H1 (cell line): ENCODE results near the gene MRPS34. TPM values are rescaled to one million over a fixed set of nuclear protein-coding genes. Genes with fewer than 3 reads are reported as not detected.

Source experiments
- CTCF ChIA-PET: fragments of 300-600 bp; sonication (Branson Sonifier 250); formaldehyde crosslinking; loops from one replicate; lab custom pipeline; 2021; ENCODE audit not compliant: partially characterized antibody; lab: Charles Lee
- POLR2A ChIA-PET: fragments of 300-600 bp; sonication (Branson Sonifier 250); formaldehyde crosslinking; loops from one replicate; lab custom pipeline; 2021; ENCODE audit warnings: inconsistent platforms; ENCODE audit not compliant: partially characterized antibody; lab: Charles Lee
- DNase-seq, 2 experiments: peaks; one replicate each; pipeline versions ENCODE4 v3.0.0 to v3.0.0-alpha.2; 2010 to 2022; ENCODE audit warnings: low spot score in 2 of 2, low read depth in 1 of 2, mixed read lengths in 1 of 2
- FAIRE-seq: peaks from 2 replicates; lab custom pipeline; 2011; peaks lifted over from hg19 to GRCh38; lab: Jason Lieb, UNC
- H2AFZ ChIP-seq: 2 replicates; pipeline ENCODE4 v1.8.1; 2012; ENCODE audit warnings: low read length, inconsistent platforms
- H2AK5ac ChIP-seq: 2 replicates; pipeline ENCODE4 v1.6.1; 2013; ENCODE audit warnings: low read depth, low read length
- H2BK120ac ChIP-seq: replicated peaks from 2 replicates; pipeline ENCODE3; 2013; ENCODE audit warnings: low read depth, low read length, inconsistent platforms
- H2BK12ac ChIP-seq: 2 replicates; pipeline ENCODE4 v1.6.1; 2013; ENCODE audit warnings: low read depth, low read length
- H2BK15ac ChIP-seq: 2 replicates; pipeline ENCODE4 v1.6.1; 2013; ENCODE audit warnings: low read length
- H2BK20ac ChIP-seq: 2 replicates; pipeline ENCODE4 v1.6.1; 2013; ENCODE audit warnings: low read length
- H2BK5ac ChIP-seq: 2 replicates; pipeline ENCODE4 v1.6.1; 2013; ENCODE audit warnings: low read depth, low read length
- H3K14ac ChIP-seq: 2 replicates; pipeline ENCODE4 v1.6.1; 2013; ENCODE audit warnings: inconsistent platforms; ENCODE audit not compliant: insufficient read length
- H3K18ac ChIP-seq: 2 replicates; pipeline ENCODE4 v1.6.1; 2013; ENCODE audit warnings: low read length; ENCODE audit errors: extremely low read depth
- H3K23ac ChIP-seq: 2 replicates; pipeline ENCODE4 v1.6.1; 2013; ENCODE audit warnings: inconsistent platforms; ENCODE audit not compliant: insufficient read length
- H3K23me2 ChIP-seq: 2 replicates; pipeline ENCODE4 v1.6.1; 2013; ENCODE audit warnings: low read depth, low read length
- H3K27ac ChIP-seq: 2 replicates; pipeline ENCODE4 v1.6.1; 2011; ENCODE audit warnings: low read depth, low read length, inconsistent platforms
- H3K27me3 ChIP-seq, 4 experiments: replicated peaks in 1 of 4; 1 replicate in 1 of 4; 2 replicates in 3 of 4; pipeline versions ENCODE4 v1.6.1 to v1.8.1; 2011 to 2013; ENCODE audit warnings: low read length in 3 of 4, mild to moderate bottlenecking in 3 of 4, inconsistent platforms in 2 of 4, mixed read lengths in 2 of 4, moderate library complexity in 1 of 4; ENCODE audit not compliant: control insufficient read depth in 3 of 4, insufficient read depth in 3 of 4; ENCODE audit errors: extremely low read depth in 1 of 4
- H3K36me3 ChIP-seq, 4 experiments: 2 replicates each; pipeline versions ENCODE4 v1.6.1 to v1.8.1; 2011 to 2013; ENCODE audit warnings: mild to moderate bottlenecking in 4 of 4, low read length in 3 of 4, moderate library complexity in 2 of 4, control low read depth in 1 of 4, inconsistent platforms in 1 of 4; ENCODE audit not compliant: insufficient read depth in 4 of 4, control insufficient read depth in 2 of 4
- H3K4ac ChIP-seq: replicated peaks from 2 replicates; pipeline ENCODE3; 2013; ENCODE audit warnings: low read length, low read depth, mixed read lengths, inconsistent platforms; ENCODE audit not compliant: insufficient read length
- H3K4me1 ChIP-seq, 4 experiments: replicated peaks in 1 of 4; 1 replicate in 1 of 4; 2 replicates in 3 of 4; pipeline versions ENCODE4 v1.6.1 to v1.8.1; 2011 to 2013; ENCODE audit warnings: low read length in 3 of 4, inconsistent platforms in 2 of 4, mixed read lengths in 1 of 4; ENCODE audit not compliant: insufficient read depth in 4 of 4, control insufficient read depth in 3 of 4
- H3K4me2 ChIP-seq, 2 experiments: 2 replicates each; pipeline versions ENCODE4 v1.6.1 to v1.8.1; 2011 to 2013; ENCODE audit warnings: low read depth in 2 of 2, low read length in 2 of 2, control low read depth in 1 of 2, inconsistent platforms in 1 of 2, mild to moderate bottlenecking in 1 of 2; ENCODE audit not compliant: insufficient read depth in 1 of 2
- H3K4me3 ChIP-seq, 4 experiments: fragments of 200-600, 300-600 bp in 1 of 4; sonication (generic), shearing (Covaris generic), sonication (Bioruptor Twin) in 1 of 4; 2 replicates each; pipeline versions ENCODE4 v1.5.1 to v1.8.1; 2011 to 2016; ENCODE audit warnings: low read length in 4 of 4, low read depth in 3 of 4, control low read depth in 2 of 4, inconsistent platforms in 2 of 4, mild to moderate bottlenecking in 2 of 4, mixed read lengths in 1 of 4, moderate library complexity in 1 of 4; ENCODE audit not compliant: insufficient read depth in 2 of 4; ENCODE audit errors: extremely low read depth in 1 of 4
- H3K56ac ChIP-seq: replicated peaks from 2 replicates; pipeline ENCODE3; 2013; ENCODE audit warnings: low read depth, mild to moderate bottlenecking, mixed read lengths, low read length, inconsistent platforms; ENCODE audit not compliant: insufficient read length
- H3K79me1 ChIP-seq: 2 replicates; pipeline ENCODE4 v1.6.1; 2013; ENCODE audit warnings: low read depth, low read length, control low read depth
- H3K79me2 ChIP-seq, 2 experiments: 2 replicates each; pipeline versions ENCODE4 v1.6.1 to v1.8.1; 2012 to 2013; ENCODE audit warnings: low read length in 2 of 2, mild to moderate bottlenecking in 2 of 2, inconsistent platforms in 1 of 2; ENCODE audit not compliant: insufficient read depth in 2 of 2, control insufficient read depth in 1 of 2
- H3K9ac ChIP-seq, 4 experiments: replicated peaks in 1 of 4; 1 replicate in 1 of 4; 2 replicates in 3 of 4; pipeline versions ENCODE4 v1.6.1 to v1.8.1; 2011 to 2013; ENCODE audit warnings: low read depth in 3 of 4, low read length in 3 of 4, control low read depth in 2 of 4, mild to moderate bottlenecking in 2 of 4, moderate library complexity in 2 of 4, inconsistent platforms in 1 of 4; ENCODE audit errors: extremely low read depth in 1 of 4
- H3K9me3 ChIP-seq, 2 experiments: 2 replicates each; pipeline versions ENCODE4 v1.6.1 to v1.8.1; 2012 to 2013; ENCODE audit warnings: mild to moderate bottlenecking in 2 of 2, moderate library complexity in 2 of 2, control low read depth in 1 of 2, inconsistent platforms in 1 of 2, low read depth in 1 of 2, low read length in 1 of 2, mixed read lengths in 1 of 2; ENCODE audit not compliant: insufficient read depth in 2 of 2
- H4K20me1 ChIP-seq, 2 experiments: replicated peaks in 1 of 2; 2 replicates each; pipeline versions ENCODE3 to v1.8.1; 2011 to 2013; ENCODE audit warnings: inconsistent platforms in 2 of 2, low read length in 2 of 2, mild to moderate bottlenecking in 1 of 2; ENCODE audit not compliant: insufficient read depth in 2 of 2, control insufficient read depth in 1 of 2
- H4K5ac ChIP-seq: 2 replicates; pipeline ENCODE4 v1.6.1; 2013; ENCODE audit warnings: low read length, low read depth, mixed read lengths, inconsistent platforms; ENCODE audit not compliant: insufficient read length
- H4K8ac ChIP-seq: 2 replicates; pipeline ENCODE4 v1.8.0; 2013; ENCODE audit warnings: mild to moderate bottlenecking, moderate library complexity, low read length, inconsistent platforms; ENCODE audit not compliant: insufficient read depth; ENCODE audit errors: extremely low read depth
- H4K91ac ChIP-seq: replicated peaks from 2 replicates; pipeline ENCODE3; 2013; ENCODE audit warnings: low read length, mixed read lengths, inconsistent platforms; ENCODE audit not compliant: insufficient read length
- BACH1 ChIP-seq: IDR thresholded peaks from 2 replicates; pipeline ENCODE4 v1.6.1; 2012; ENCODE audit warnings: low read length, improper control_type of control experiment
- CBX8 ChIP-seq: fragments of 300-800, 300-1000 bp; sonication (generic); IDR thresholded peaks from 2 replicates; pipeline ENCODE4 v1.7.1; 2016; ENCODE audit warnings: low read depth, low read length, borderline replicate concordance
- E2F6 ChIP-seq: IDR thresholded peaks from 2 replicates; pipeline ENCODE4 v1.6.1; 2012; ENCODE audit warnings: inconsistent platforms
- JUN ChIP-seq: IDR thresholded peaks from 2 replicates; pipeline ENCODE4 v1.6.1; 2011; ENCODE audit warnings: low read depth, mild to moderate bottlenecking, improper control_type of control experiment, low read length
- NANOG ChIP-seq: IDR thresholded peaks from 2 replicates; pipeline ENCODE4 v1.6.1; 2011; ENCODE audit warnings: low read length, low read depth, mild to moderate bottlenecking, inconsistent platforms; ENCODE audit not compliant: insufficient read depth, poor library complexity, severe bottlenecking
- TAF1 ChIP-seq: IDR thresholded peaks from 2 replicates; pipeline ENCODE4 v1.6.1; 2011; ENCODE audit warnings: mild to moderate bottlenecking, low read depth, low read length
- WGBS, 2 experiments: shearing (Covaris generic) in 1 of 2; methylation state at CpG; one replicate each; pipeline versions ENCODE4 v1.1.6 to v1.1.7; 2013 to 2015; ENCODE audit warnings: low lambda C conversion rate in 2 of 2, mixed read lengths in 2 of 2, inconsistent platforms in 1 of 2, low coverage in 1 of 2, missing lambda C conversion rate in 1 of 2; ENCODE audit not compliant: insufficient replicate concordance in 2 of 2, insufficient coverage in 1 of 2, insufficient read length in 1 of 2; ENCODE audit errors: extremely low coverage in 1 of 2, missing lambda C conversion rate in 1 of 2; 5-methylcytosine and 5-hydroxymethylcytosine counted together
- polyA plus RNA-seq, 7 experiments: library from polyadenylated mRNA; depleted of rRNA in 3 of 7; stranded (reverse) in 5 of 7; unstranded in 2 of 7; fragments of >200 nt in 5 of 7; fragments of 200-250 nt in 2 of 7; gene quantifications; 1 replicate in 5 of 7; 2 replicates in 1 of 7; 4 replicates in 1 of 7; pipeline versions ENCODE4 v1.2.1 to v1.2.3, GENCODE V29; 2011 to 2013; ENCODE audit warnings: missing spikeins in 2 of 7, mixed read lengths in 2 of 7
- total RNA-seq: library from RNA; stranded (reverse); fragmentation: NEBNext Ultra II Directional; extraction: Animal tissue kit (Norgen Biotek cat#: 25700); gene quantifications from 2 replicates; pipeline ENCODE4 v1.2.1, GENCODE V29; 2021

MRPS34 gene
- total and polyA plus RNA-seq, 2 of the 8 experiments (the other 6 are each of a cell fraction or from before 2014, with no cell fraction given) = 168 to 252 TPM

DNA sequence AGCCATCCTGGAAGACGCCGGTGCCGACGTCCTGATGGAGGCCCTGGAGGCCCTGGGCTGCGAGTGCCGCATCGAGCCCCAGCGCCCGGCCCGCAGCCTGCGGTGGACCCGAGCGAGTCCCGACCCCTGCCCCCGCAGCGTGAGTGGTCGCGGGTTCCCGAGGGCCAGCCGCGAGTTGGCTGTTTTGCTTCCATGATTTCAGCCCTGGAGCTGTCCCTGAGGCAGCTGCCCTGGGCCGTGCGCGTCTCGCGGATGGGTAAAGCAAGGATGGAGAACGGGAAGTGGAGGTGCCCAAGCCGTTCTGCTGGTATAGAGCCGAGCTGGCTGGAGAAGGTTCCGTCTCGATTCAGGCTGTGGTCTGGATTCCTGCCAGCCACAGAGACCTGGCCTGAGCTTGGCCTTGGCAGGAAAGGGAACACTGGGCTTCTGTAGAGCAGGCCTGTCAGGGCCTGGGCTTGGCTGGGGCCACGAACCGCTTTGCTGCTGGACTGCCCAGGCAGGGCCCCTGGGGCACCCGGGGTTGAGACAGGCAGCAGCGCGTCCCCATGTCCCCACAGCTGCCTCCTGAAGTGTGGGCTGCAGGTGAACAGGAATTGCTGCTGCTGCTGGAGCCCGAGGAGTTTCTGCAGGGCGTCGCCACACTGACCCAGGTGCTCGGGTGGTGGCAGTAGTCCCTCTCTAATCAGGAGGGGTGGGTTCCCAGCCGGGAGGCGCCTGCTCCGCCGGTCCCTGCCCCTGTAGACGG lies 941 bp upstream of the MRPS34 start:
- Histone ChIP-seq H3K27me3 (no peaks in the 10 kb centered on the region), H3K9ac (peak overlapping the region; percentile 56 to 68 (median 62))
- TF ChIP-seq TAF1 = no peak
- TF ChIP-seq CBX8 = no peak
- TF ChIP-seq JUN = no peak
- no peak for TF ChIP-seq BACH1
- no peak; the same call in 1 of the 2 replicates for TF ChIP-seq E2F6
- no peak for TF ChIP-seq NANOG

More for the DNA sequence above, 941 bp upstream of the MRPS34 start:
- Histone ChIP-seq H3K9me3 (no peaks in the 10 kb centered on the region), H2AK5ac (no peak overlapping the region; the same call in 1 of the 2 replicates), H2AFZ (no peak overlapping the region), H3K23ac (no peak overlapping the region), H4K91ac (peak overlapping the region; percentile 85), H3K18ac (peak overlapping the region; percentile 71), H2BK120ac (no peak overlapping the region), H2BK12ac (no peak overlapping the region), H2BK20ac (no peak overlapping the region), H3K36me3 (peaks cover 0 to 23% (median 8%) of the 10 kb centered on the region in 4 experiments; a peak in 5 of 8 replicates), H3K27ac (no peak overlapping the region), H4K8ac (no peak overlapping the region), H3K4me1 (peaks cover 0 to 12% (median 10%) of the 10 kb centered on the region in 4 experiments; a peak in 5 of 7 replicates), H4K5ac (peak overlapping the region; percentile 47), H3K56ac (peak overlapping the region; percentile 4), H3K79me1 (peaks cover 4% of the 10 kb centered on the region), H3K4me3 (peak overlapping the region; percentile 82 to 91 (median 82)), H3K23me2 (peaks cover 17% of the 10 kb centered on the region), H3K4ac (no peak overlapping the region), H2BK5ac (peak overlapping the region; percentile 66; the same call in 1 of the 2 replicates), H2BK15ac (no peak overlapping the region), H3K4me2 (peak overlapping the region; percentile 70 to 90), H4K20me1 (peaks cover 0 to 25% of the 10 kb centered on the region in 2 experiments), H3K79me2 (peaks cover 0 to 15% of the 10 kb centered on the region in 2 experiments; a peak in 1 of 4 replicates), H3K14ac (no peak overlapping the region)
- DNase-seq (no peak), FAIRE-seq (no peak)
- ChIA-PET CTCF (interaction anchor here (0.6 to 2.7 kb wide), 11 partner anchors 9 to 49 kb away, joined by 3 to 13 read pairs (median 4); partner anchors contain the start of genes IGFALS, NUBP2 and SPSB3), POLR2A (interaction anchor here (0.7 to 13.5 kb wide), 8 partner anchors 5 to 191 kb away, joined by 3 to 246 read pairs (median 10); partner anchors contain the start of genes EME2, JPT2, MRPS34 and NME3)
- WGBS, 2 experiments = 49% methylated on average over 31 of the region's 45 CpGs; no CpG with 5 or more reads in 1 of the 2 experiments
